Panc1 (cell line): ENCODE data around the gene CDKN2D.

Experiments used
- CTCF ChIP-seq: fragments of 450-650 bp; IDR thresholded peaks from 2 replicates; pipeline ENCODE4 v1.5.1; 2017; ENCODE audit warnings: mild to moderate bottlenecking
- POLR2AphosphoS5 ChIP-seq: IDR thresholded peaks from 2 replicates; pipeline ENCODE4 v1.6.1; 2012; ENCODE audit warnings: mild to moderate bottlenecking, low read depth, low read length, moderate library complexity
- SIN3A ChIP-seq: IDR thresholded peaks from 2 replicates; pipeline ENCODE4 v1.6.1; 2012; ENCODE audit warnings: low read depth, mild to moderate bottlenecking, low read length, moderate library complexity, borderline replicate concordance; ENCODE audit not compliant: insufficient read depth
- TF ChIP-seq, protein P1 (sequence below), 2 experiments: IDR thresholded peaks; 2 replicates each; pipeline ENCODE4 v1.6.1; 2011 to 2012; ENCODE audit warnings: low read depth in 2 of 2, control low read depth in 1 of 2, low read length in 1 of 2, mild to moderate bottlenecking in 1 of 2, moderate library complexity in 1 of 2; ENCODE audit not compliant: insufficient read depth in 1 of 2

GRCh38 chr19:10517760-10518443 is 50.9 kb downstream of the CDKN2D start:
- no peak for TF ChIP-seq CTCF
- TF ChIP-seq POLR2AphosphoS5: no peak
- TF ChIP-seq, protein P1, sequence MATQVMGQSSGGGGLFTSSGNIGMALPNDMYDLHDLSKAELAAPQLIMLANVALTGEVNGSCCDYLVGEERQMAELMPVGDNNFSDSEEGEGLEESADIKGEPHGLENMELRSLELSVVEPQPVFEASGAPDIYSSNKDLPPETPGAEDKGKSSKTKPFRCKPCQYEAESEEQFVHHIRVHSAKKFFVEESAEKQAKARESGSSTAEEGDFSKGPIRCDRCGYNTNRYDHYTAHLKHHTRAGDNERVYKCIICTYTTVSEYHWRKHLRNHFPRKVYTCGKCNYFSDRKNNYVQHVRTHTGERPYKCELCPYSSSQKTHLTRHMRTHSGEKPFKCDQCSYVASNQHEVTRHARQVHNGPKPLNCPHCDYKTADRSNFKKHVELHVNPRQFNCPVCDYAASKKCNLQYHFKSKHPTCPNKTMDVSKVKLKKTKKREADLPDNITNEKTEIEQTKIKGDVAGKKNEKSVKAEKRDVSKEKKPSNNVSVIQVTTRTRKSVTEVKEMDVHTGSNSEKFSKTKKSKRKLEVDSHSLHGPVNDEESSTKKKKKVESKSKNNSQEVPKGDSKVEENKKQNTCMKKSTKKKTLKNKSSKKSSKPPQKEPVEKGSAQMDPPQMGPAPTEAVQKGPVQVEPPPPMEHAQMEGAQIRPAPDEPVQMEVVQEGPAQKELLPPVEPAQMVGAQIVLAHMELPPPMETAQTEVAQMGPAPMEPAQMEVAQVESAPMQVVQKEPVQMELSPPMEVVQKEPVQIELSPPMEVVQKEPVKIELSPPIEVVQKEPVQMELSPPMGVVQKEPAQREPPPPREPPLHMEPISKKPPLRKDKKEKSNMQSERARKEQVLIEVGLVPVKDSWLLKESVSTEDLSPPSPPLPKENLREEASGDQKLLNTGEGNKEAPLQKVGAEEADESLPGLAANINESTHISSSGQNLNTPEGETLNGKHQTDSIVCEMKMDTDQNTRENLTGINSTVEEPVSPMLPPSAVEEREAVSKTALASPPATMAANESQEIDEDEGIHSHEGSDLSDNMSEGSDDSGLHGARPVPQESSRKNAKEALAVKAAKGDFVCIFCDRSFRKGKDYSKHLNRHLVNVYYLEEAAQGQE (IDR thresholded peaks at IDR 0.05; ENCODE audit: insufficient read depth in 1 of 2, low read depth in 2 of 2, low read length in 1 of 2): no peak
- no peak for TF ChIP-seq SIN3A
